ENCODE data around the gene CYP51A1.
"Not testable (repeated sequence)": the region's sequence is repeated elsewhere in the genome, so short reads cannot be mapped to it uniquely, and the experiment has no call there.

CYP51A1 gene

DNA sequence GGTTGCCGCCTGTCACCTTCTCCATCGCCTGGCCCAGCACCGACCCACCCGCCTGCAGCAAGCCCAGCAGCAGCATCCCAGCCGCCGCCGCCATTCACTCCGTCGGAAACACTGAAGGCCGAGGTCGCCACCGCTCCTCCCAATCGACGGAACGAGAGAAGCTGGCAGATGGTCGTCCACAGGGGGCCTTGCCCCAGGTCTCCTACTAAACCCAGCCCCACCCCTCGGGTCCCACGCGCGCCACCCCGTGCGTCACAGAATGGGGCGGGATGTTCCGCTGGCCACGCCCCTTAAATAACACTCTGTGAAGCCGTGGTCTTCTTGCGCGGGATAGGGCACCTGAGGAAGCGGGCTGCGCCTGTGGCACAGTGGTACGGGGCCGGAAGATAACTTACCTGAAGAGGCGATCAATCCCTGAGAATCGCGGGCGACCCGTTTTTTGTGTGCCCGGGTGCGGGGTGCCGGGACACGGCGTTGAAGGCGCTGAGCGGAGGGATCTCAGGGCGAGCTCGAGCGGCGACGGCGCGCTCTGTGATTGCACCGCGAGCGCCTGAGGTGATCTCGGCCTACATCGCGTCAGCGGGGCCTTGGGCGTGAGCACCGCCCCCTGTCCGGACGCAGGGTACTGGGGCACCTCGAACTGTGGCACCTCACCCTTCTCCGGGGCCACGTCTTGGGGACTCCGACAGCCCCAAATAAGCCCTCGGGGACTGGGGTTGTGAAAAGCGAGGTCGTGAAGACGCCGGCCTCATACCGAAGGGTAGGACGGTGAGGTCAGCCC is at the start of gene CYP51A1:
Gene CYP51A1, minus strand, starts transcription at position 207 of the 781 bp plus-strand sequence. Its CDS starts 113 bp downstream, at position 94.
- DNase-seq, result peak; percentile 85 to 87

DNA sequence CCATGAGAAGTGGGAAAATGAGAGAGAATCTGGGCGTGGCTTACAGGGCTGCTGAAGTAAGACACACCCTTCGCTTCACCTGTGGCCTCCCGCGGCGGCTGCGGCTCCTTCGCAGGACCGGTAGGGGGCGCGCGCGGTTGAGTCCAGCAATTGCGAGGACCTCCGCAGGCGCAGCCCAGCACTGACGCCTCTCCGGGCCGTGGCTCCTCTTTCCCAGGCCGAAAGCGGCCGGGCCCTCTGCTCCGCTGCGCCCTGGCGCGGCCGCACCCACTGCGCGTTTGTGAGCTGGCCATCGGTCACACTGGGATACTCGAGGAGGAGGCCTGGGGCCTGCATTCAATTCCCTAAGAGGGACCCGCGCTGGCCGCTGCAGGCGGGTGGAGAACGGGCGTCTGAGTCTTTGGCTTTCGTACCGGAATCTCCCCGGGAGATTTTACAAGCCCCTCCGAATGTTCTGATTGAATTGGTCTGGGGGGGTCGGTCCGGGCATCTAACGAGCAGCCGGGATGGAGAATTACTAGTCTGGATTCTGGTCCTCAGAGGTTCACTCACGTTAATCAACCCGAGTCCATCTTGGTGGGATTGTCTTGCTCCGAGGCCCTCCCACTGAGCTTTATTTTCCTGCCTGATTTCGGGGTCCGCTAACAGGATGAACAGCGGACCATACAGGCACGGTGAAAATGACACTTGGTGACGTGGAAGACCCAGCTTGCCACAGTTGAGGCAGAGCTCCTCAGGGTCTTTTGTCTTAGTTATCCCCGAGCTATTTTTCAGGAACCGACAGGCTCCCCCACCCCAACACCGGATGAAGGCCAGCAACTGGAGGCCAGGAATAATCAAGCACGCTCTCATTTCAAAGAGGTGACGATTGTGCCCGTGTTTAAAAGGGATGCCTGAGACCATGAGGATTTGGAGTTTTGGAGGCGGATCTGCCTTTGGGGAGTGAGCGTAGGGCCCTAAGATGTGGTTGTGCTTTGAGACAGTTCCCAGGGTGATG is 44.9 kb upstream of the CYP51A1 start, which contains the start of gene LRRD1:
Gene LRRD1, minus strand, starts transcription at position 215 of the 997 bp plus-strand sequence. CDS start 13,940 bp downstream, outside the sequence.
- peak; percentile 68 to 81 for DNase-seq

DNA sequence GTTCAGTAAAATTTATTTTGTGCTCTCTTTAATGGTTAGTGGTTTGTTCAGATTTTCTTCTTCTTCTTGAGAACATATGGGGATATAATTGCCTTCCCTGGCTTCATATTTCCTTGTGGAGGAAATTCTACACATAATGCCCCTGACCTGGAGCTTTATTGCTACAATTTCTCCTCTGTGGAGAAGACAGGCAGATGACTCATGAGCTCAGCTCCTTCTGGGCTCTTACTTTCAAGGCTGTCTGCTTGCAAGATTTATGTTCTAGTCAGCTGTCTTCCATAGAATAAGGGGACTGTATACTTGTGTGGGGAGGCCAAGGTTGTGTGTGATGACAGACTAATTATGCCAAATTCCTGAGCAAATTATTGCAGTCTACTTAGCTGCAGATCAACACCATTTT is 43.1 kb upstream of the CYP51A1 start:
- DNase-seq, result no peak

GRCh38 chr7:92169529-92169928 is 35.3 kb upstream of the CYP51A1 start:
- not testable (repeated sequence) for DNase-seq

- DNase-seq, result no peak
Observed at GRCh38 chr7:92161271-92161670, 27.0 kb upstream of the CYP51A1 start.

- no peak for DNase-seq
Observed at GRCh38 chr7:92158660-92159575, 24.6 kb upstream of the CYP51A1 start.

DNA sequence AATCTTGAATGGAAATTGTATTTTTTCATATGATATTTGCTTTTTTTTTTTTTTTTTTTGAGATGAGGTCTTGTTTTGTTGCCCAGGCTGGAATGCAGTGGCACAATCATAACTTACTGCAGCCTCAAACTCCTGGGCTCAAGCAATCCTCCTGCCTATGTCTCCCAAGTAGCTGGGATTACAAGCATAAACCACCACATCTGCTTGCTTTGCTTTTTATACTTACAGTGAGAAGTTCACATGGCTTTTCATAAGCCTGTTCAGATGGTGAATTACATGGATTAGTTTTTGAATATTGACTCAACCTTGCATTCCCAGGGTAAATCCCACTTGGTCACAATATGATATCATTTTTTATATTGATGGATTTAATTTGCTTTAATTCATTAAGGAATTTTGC is 22.7 kb upstream of the CYP51A1 start:
- DNase-seq, result no peak

- no peak for DNase-seq
Observed at GRCh38 chr7:92155108-92155739, 20.9 kb upstream of the CYP51A1 start.

GRCh38 chr7:92150450-92151017 is 16.3 kb upstream of the CYP51A1 start:
- no peak for DNase-seq

- no peak for DNase-seq
Observed at GRCh38 chr7:92149736-92150239, 15.5 kb upstream of the CYP51A1 start.

GRCh38 chr7:92143192-92143880 is 9.1 kb upstream of the CYP51A1 start:
- DNase-seq, result not testable (repeated sequence)

DNA sequence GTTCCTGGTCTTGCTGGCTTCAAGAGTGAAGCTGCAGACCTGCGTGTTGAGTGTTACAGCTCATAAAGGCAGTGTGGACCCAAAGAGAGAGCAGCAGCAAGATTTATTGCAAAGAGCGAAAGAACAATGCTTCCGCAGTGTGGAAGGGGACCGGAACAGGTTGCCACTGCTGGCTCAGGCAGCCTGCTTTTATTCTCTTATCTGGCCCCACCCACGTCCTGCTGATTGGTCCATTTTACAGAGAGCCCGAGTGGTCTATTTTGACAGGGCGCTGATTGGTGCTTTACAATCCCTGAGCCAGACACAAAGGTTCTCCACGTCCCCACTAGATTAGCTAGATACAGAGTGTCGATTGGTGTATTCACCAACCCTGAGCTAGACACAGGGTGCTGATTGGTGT is 8.5 kb upstream of the CYP51A1 start:
- not testable (repeated sequence) for DNase-seq

DNA sequence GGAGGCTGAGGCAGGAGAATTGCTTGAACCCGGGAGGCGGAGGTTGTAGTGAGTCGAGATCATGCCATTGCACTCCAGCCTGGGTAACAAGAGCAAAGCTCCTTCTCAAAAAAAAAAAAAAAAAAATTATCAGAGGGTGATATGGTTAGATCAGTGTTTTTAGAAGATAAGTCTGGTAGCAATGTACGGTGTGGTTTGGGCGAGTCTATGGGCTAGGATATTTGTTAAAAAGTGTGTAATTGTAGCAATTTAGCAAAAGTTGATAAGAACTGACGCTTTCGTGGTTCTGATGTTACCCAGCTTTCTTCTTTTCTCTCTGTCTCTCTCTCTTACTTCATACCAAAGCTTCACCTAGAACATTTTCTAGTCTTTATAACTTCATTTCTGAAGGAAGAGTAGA is 6.9 kb upstream of the CYP51A1 start:
- DNase-seq, result no peak

- DNase-seq, result no peak
Observed at GRCh38 chr7:92137557-92137956, 3.3 kb upstream of the CYP51A1 start.

- peak; percentile 44 to 50 for DNase-seq
Observed at GRCh38 chr7:92135052-92135889, 994 bp upstream of the CYP51A1 start.

GRCh38 chr7:92133737-92134270 is 473 bp downstream of the CYP51A1 start:
- peak in 1 of 2 experiments; percentile 21 for DNase-seq

DNA sequence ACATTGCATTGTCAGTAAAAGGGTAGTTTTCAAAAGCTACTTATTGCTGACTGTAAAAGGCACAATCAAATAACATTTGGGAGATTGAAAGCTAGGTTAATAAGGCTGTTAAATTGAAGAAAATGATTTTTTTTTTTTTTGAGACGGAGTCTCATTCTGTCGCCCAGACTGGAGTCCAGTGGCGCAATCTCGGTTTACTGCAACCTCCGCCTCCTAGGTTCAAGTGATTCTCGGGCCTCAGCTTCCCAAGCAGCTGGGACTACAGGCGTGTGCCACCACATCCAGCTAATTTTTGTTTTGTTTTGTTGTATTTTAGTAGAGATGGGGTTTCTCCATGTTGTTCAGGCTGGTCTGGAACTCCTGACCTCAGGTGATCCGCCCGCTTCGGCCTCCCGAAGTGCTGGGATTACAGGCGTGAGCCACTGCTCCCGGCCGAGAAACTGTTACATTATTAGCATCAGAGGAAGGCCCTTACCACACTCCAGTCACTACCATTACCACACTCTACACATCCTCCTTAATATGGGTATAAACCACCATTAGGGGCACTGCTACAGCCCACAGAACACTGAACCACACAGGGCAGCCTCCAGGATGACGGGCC is 1.0 kb downstream of the CYP51A1 start:
- peak; percentile 10 to 21 for DNase-seq

- DNase-seq, result peak; percentile 16 to 18
Observed at GRCh38 chr7:92131764-92132330, 2.4 kb downstream of the CYP51A1 start.

All from Kasumi-1 (cell line).